ENCODE data around the gene CXCL17. TPM values are rescaled to one million over a fixed set of nuclear protein-coding genes. Genes with fewer than 3 reads are reported as not detected.

CXCL17 gene
- total and polyA plus RNA-seq, 2 experiments from 2014 or later: 0.39 TPM; not detected in 1

GRCh38 chr19:42428676-42429075, 14.1 kb downstream of the CXCL17 start:
- no peaks in the 10 kb centered on the region for H3K36me3 Mint-ChIP-seq (ENCODE audit: low read depth)
- Histone ChIP-seq H2AFZ (no peak overlapping the region), H3K36me3 (ENCODE audit: insufficient read depth) (no peaks in the 10 kb centered on the region), H3K4me1 (ENCODE audit: insufficient read depth) (no peaks in the 10 kb centered on the region), H4K20me1 (replicated peaks; ENCODE audit: insufficient read depth) (no peaks in the 10 kb centered on the region), H3K27me3 (ENCODE audit: insufficient read depth) (peaks cover 40% of the 10 kb centered on the region), H3K79me2 (replicated peaks; ENCODE audit: insufficient read depth) (no peaks in the 10 kb centered on the region), H3K27ac (ENCODE audit: low read depth) (no peak overlapping the region), H3K9me2 (ENCODE audit: insufficient read depth) (peaks cover 4% of the 10 kb centered on the region; the same call in 1 of the 2 replicates), H3K4me3 (no peak overlapping the region), H3K4me2 (no peak overlapping the region), H3F3A (replicated peaks; ENCODE audit: low read depth) (peaks cover 14% of the 10 kb centered on the region)
- peaks cover 7% of the 10 kb centered on the region; the same call in 2 of the 3 replicates for H3K9me3 Mint-ChIP-seq
- H3K27me3 Mint-ChIP-seq (ENCODE audit: insufficient read depth, low read depth, poor library complexity): peaks cover 42% of the 10 kb centered on the region
- TF ChIP-seq ZNF114 (CRISPR knock-in tag; IDR thresholded peaks at IDR 0.05) (no peak), ETS1 (IDR thresholded peaks at IDR 0.05) (no peak), CREB1 (CRISPR knock-in tag; IDR thresholded peaks at IDR 0.05; ENCODE audit: low read depth) (no peak), STAT1 (IDR thresholded peaks at IDR 0.05; ENCODE audit: unreplicated experiment) (no peak), POLR2AphosphoS5 (IDR thresholded peaks at IDR 0.05; ENCODE audit: low read depth) (no peak), CTCF (conservative IDR thresholded peaks at IDR 0.05; ENCODE audit: low read depth in 2 of 2) (no peak)
- H3K4me1 Mint-ChIP-seq: peaks cover 4% of the 10 kb centered on the region
- H3K4me3 Mint-ChIP-seq: no peak overlapping the region
- DNase-seq (ENCODE audit: low spot score) (no peak), ATAC-seq (no peak)
- H3K27ac Mint-ChIP-seq: no peak overlapping the region

- Mint-ChIP-seq H3K9me3 (peaks cover 7% of the 10 kb centered on the region; the same call in 2 of the 3 replicates), H3K27ac (no peak within 1 kb of the TSS), H3K4me1 (peaks cover 7% of the 10 kb centered on the region), H3K4me3 (no peak within 1 kb of the TSS), H3K36me3 (ENCODE audit: low read depth) (no peaks in the 10 kb centered on the region), H3K27me3 (ENCODE audit: insufficient read depth, low read depth, poor library complexity) (peaks cover 51% of the 10 kb centered on the region)
- Histone ChIP-seq H3K4me2 (no peak within 1 kb of the TSS), H4K20me1 (replicated peaks; ENCODE audit: insufficient read depth) (peaks cover 3% of the 10 kb centered on the region; the same call in 1 of the 2 replicates), H3K9me2 (ENCODE audit: insufficient read depth) (peaks cover 4% of the 10 kb centered on the region; the same call in 1 of the 2 replicates), H2AFZ (no peak within 1 kb of the TSS), H3K36me3 (ENCODE audit: insufficient read depth) (no peaks in the 10 kb centered on the region), H3K27ac (ENCODE audit: low read depth) (no peak within 1 kb of the TSS), H3K4me3 (no peak within 1 kb of the TSS), H3K79me2 (replicated peaks; ENCODE audit: insufficient read depth) (no peaks in the 10 kb centered on the region), H3F3A (replicated peaks; ENCODE audit: low read depth) (peaks cover 11% of the 10 kb centered on the region), H3K4me1 (ENCODE audit: insufficient read depth) (peaks cover 3% of the 10 kb centered on the region; the same call in 1 of the 2 replicates), H3K27me3 (ENCODE audit: insufficient read depth) (peaks cover 47% of the 10 kb centered on the region)
- DNase-seq (ENCODE audit: low spot score) (no peak), ATAC-seq (no peak)
- TF ChIP-seq CTCF (conservative IDR thresholded peaks at IDR 0.05; ENCODE audit: low read depth in 2 of 2): no peak
- no peak for TF ChIP-seq CREB1 (CRISPR knock-in tag; IDR thresholded peaks at IDR 0.05; ENCODE audit: low read depth)
- no peak for TF ChIP-seq ETS1 (IDR thresholded peaks at IDR 0.05)
- no peak for TF ChIP-seq EZH2phosphoT487 (IDR thresholded peaks at IDR 0.05; ENCODE audit: unreplicated experiment)
- no peak for TF ChIP-seq NANOG (IDR thresholded peaks at IDR 0.05; ENCODE audit: borderline replicate concordance)
- no peak for TF ChIP-seq POLR2AphosphoS5 (IDR thresholded peaks at IDR 0.05; ENCODE audit: low read depth)
- no peak for TF ChIP-seq ZNF114 (CRISPR knock-in tag; IDR thresholded peaks at IDR 0.05)
- no peak for TF ChIP-seq REST (IDR thresholded peaks at IDR 0.05; ENCODE audit: unreplicated experiment)
- no peak for TF ChIP-seq ZNF331 (CRISPR knock-in tag; IDR thresholded peaks at IDR 0.05; ENCODE audit: low read depth)
- no peak for TF ChIP-seq STAT1 (IDR thresholded peaks at IDR 0.05; ENCODE audit: unreplicated experiment)
Observed at GRCh38 chr19:42427313-42427712, 15.4 kb downstream of the CXCL17 start, which contains the start of gene LIPE. Gene LIPE, minus strand, starts transcription at chr19:42427388. Its CDS starts 239 bp downstream, at chr19:42427149.

All from GM23338 (cell line).